NCI-H226 (cell line): ENCODE data around the gene TREM1.

Experiments used
- DNase-seq: peaks from one replicate; pipeline ENCODE4 v3.0.0-alpha.2; 2015

The TREM1 gene

DNA sequence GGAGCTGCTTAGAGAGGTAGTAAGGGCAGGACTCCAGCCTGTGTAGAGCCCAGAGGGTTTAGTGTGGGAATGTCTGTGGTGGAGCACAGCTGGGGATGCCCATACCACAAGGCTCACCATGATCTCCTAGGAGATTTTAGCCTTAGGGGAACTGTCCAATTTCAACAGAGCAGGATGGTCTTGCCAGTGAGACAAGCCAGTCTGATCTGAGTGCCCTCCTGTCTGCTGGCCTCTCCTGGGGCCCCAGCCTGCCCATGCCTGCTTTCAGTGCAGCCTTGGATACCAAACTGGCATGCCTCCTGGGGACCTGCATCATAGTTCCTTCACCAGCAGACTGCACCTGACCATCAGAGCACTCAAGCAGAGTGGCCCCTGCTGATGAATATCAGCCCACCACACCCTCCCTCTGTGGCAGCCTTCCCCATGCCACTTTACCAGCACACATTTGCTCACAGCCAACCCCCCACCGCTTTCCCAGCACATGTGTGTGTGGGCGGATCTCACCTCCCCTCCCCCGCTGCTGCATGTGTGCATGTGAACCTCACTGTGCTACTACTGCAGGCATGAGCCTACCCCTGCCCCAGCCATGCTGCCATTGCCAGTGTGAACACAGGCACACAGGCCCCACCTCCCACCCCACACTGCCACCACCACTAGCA, 7.9 kb upstream of the TREM1 start:
- no peak for DNase-seq

GRCh38 chr6:41291717-41292116, 5.2 kb upstream of the TREM1 start:
- DNase-seq = no peak

DNA sequence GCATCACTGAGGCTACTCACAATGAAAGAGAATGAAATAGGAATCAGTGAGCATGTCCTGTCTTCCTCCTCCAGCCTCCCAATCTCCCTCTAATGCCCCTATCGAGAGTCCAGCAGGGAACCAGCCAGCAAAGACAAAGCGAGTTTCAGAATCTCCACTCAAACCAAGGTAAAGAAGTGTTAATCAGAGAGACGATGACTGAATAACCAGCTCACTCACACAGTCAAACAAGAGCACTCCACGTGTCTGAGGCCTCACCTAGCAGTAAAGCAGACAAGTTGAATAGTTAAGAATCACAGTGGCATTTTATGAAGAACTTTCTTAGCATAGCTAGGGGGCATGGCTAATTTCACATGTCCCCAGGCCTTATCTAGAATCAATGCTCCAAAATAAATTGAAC, 3.3 kb upstream of the TREM1 start:
- no peak for DNase-seq

DNA sequence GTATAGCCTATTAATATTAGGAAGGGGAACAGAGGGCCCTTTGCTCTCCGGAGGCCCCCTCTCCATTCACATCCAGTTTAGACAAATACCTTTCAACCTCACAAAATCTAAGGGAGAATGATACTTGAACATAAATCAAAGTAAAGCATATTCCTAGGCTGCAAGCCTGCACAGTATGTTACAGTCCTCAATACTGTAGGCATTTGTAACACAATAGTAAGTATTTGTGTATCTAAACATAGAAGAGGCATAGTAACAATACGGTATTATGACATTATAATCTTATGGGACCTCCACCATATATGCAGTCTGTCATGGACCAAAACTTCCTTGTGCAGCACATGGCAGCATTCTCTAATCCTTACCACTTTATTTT, 2.3 kb upstream of the TREM1 start:
- DNase-seq = no peak

GRCh38 chr6:41288030-41288753, 1.7 kb upstream of the TREM1 start:
- DNase-seq = no peak

- DNase-seq = peak; percentile 31
These were observed 1.8 kb downstream of the TREM1 start for GRCh38 chr6:41284726-41285125.

DNA sequence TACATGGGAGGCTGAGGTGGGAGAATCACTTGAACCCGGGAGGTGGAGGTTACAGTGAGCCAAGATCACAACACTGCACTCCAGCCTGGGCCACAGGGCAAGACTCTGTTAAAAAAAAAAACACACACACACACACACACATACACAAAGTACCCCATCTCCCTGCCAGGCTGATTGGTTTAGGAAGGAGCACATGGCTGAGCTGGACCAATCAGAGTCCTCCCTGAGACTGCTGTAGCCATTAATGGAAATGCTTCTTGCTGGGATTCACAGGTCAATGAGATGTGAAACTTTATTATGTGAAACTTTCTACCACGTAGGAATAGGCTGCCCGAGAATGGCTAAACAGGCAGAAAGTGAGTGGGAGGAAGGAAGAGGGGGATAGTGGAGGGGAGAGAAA, 2.9 kb downstream of the TREM1 start:
- no peak for DNase-seq

DNA sequence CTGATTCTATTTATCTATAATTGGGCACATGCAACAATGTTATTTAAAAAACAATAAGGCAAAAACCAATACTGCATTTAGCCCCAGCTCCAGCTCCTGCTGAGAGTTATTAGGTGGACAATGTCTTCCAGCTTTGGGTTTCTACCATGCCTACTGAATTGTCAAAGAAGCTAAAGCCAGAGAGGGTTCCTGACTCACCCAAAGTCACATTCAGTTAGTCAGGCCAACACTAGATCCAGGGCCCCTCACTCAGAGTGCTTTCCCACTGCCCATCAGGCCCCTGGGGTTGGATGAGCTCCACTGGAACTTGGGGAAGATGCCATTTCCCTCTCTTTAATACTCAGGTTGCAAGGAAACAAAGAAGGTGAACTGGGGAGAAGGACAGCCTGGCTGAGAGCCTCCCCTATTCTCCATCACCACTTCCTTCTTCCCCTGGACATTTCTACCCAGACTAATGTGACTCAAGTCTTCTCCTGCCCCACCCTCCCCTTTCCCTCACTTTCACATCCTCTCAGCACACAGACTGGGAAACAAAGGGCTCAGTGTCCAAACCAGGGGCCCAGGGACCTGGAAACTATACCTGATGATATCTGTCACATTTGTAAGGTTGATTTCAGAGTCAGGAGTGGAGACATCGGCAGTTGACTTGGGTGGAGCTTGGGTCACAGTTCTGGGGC, 6.0 kb downstream of the TREM1 start:
- no peak for DNase-seq

GRCh38 chr6:41278699-41279405, 7.6 kb downstream of the TREM1 start:
- peak; percentile 51 for DNase-seq

GRCh38 chr6:41277605-41278004, 8.9 kb downstream of the TREM1 start:
- no peak for DNase-seq

- no peak for DNase-seq
These were observed 11.0 kb downstream of the TREM1 start for GRCh38 chr6:41275489-41275888.

GRCh38 chr6:41274256-41274655, 12.2 kb downstream of the TREM1 start:
- no peak for DNase-seq

GRCh38 chr6:41273714-41274113, 12.8 kb downstream of the TREM1 start:
- DNase-seq = no peak

DNA sequence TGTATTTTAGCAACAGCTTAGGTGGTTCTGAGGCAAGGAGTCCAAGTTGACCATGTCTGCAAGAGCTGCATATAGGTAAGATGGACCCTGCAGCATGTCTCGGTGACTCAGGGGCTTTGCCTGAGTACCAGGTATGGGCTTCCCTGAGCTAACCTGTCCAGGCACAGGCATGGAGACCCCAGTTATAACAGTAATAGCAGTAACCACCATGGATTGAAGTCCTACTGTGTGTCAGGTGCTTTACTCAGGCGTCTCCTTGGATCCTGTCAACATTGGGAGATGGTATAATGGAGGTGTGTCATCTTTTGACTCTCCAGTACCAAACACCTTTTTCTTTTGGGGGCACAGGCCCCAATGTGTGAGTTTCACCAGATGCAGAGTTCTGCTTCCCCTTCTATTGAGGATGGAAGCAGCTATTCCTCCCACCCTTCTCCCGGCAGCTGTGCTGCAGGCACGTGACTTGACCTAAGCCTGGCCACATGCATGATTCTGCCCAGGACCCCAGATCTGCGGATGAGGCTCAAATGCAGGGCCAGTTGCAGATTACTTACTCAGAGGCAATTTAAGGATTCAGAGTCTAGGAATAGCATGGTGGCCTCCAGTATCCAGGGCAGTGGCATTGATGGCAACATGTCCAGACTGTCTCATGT, 13.8 kb downstream of the TREM1 start:
- DNase-seq = no peak

DNA sequence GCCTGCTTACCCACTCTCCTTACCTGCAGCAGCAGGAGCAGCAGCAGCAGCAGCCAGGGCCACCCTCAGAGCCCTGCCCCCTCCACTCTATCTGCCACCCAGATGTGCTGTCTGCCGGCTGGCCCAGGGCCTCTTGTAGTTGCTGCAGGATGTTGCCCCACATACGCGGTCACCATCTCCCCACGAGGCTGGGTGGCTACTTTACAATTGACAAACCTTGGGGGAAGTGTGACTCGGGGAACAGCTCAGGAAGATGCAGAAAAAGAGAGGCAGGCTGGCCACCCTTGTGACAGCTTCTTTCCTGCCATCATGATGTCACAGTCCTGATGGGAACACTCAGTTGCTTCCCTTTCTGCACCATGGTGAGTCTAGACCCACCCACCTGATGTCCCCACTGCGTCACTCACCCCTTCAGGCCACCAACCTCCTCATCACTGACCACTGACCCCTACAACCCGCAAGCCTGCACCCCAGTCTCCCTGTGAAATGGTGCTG, 14.5 kb downstream of the TREM1 start:
- no peak for DNase-seq

- no peak for DNase-seq
These were observed 16.8 kb downstream of the TREM1 start for GRCh38 chr6:41269716-41270115.

DNA sequence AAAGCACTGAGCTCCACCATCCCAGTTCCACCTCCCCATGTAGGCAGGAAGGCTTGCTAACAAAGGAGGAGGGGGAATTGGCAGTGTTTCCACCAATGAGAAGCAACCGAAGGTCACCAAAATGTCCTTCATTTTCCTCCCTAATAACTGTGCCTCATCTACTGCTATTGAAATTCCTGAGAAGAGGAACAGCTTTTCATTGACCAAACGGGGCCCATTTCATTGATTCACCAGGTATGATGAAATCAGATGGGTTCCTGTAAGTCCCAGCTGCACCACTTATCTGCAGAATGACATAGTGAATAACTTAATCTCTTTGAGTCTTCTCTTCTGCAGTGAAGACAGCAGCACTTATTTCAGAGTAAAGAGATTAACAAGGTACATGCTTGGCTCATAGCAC, 17.3 kb downstream of the TREM1 start:
- no peak for DNase-seq

DNA sequence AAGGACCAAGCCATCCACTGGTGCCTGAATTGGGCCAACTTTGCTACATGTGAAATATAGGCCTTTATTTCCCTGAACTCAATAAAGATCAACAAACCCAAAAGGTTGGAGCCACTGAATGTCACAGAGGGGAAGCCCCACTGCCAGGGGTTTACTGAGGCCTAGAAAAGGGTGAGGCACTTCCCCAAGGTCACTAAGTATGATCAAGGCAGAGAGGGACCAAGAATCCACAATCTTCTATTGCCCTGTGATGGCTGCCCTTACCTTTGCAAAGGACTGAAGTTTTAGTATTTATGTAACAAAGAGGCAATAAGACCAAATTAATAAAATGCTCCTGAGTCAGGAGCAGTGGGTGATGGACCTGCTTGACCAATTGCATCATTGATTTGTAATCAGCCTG, 18.0 kb downstream of the TREM1 start:
- no peak for DNase-seq

- DNase-seq = no peak
These were observed 19.9 kb downstream of the TREM1 start for GRCh38 chr6:41266541-41266940.

DNA sequence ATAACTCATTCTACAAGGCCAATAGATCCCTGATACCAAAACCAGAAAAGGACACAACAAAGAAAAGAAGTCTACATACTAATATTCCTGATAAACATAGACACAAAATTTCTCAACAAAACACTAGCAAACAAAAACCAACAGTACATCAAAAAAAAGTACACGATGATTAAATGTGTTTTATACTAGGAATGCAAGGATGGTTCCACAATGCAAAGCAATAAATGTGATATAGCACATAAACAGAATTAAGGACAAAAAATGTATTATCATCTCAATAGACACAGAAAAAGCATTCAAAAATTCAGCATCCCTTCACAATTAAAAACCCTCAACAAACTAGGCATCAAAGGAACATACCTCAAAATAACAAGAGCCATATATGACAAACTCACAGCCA, 23.2 kb downstream of the TREM1 start:
- no peak for DNase-seq

- no peak for DNase-seq
These were observed 24.1 kb downstream of the TREM1 start for GRCh38 chr6:41262401-41262800.

DNA sequence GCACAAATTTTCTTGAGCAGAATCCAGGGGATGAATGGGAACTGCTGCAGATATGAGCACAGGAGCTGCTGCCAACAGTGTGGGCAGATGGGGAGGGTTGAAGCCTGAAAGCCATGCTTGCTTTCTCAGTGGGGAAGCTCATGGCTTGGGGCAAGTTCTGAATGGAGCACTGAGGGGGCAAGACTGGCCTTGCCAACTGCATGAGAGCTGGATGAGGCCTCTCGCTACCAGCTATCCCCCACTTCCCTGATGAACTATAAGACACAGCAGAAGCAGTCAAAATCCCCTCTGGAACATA, 28.3 kb downstream of the TREM1 start:
- DNase-seq = no peak
